CD8-positive, alpha-beta memory T cell (primary cell): ENCODE data around the gene MYO5B. TPM values are rescaled to one million over a fixed set of nuclear protein-coding genes. Genes with fewer than 3 reads are reported as not detected.

Source experiments
- CTCF ChIA-PET: fragments of 350-600 bp; sonication (Branson Sonifier 250); formaldehyde crosslinking; loops from one replicate; lab custom pipeline; 2021; ENCODE audit warnings: antibody characterized with exemption; lab: Charles Lee
- POLR2A ChIA-PET: fragments of 350-600 bp; sonication (Branson Sonifier 250); formaldehyde crosslinking; loops from one replicate; lab custom pipeline; 2021; ENCODE audit warnings: antibody characterized with exemption; lab: Charles Lee
- DNase-seq, 5 donors: peaks; one replicate each; pipeline versions ENCODE4 v3.0.0 to v3.0.0-alpha.2; 2020 to 2022; ENCODE audit warnings: mixed read lengths in 1 of 5
- H3K27ac ChIP-seq: one replicate; pipeline ENCODE4 v1.7.0; 2013; ENCODE audit warnings: low read depth, mild to moderate bottlenecking, low read length, moderate library complexity
- H3K27me3 ChIP-seq: 2 replicates; pipeline ENCODE4 v1.7.0; 2013; ENCODE audit warnings: low read length, mild to moderate bottlenecking; ENCODE audit not compliant: insufficient read depth, poor library complexity, severe bottlenecking
- H3K36me3 ChIP-seq: 2 replicates; pipeline ENCODE4 v1.7.0; 2013; ENCODE audit warnings: mild to moderate bottlenecking, low read length, moderate library complexity; ENCODE audit not compliant: insufficient read depth
- H3K4me1 ChIP-seq: 2 replicates; pipeline ENCODE4 v1.7.0; 2013; ENCODE audit warnings: mild to moderate bottlenecking, low read length, moderate library complexity; ENCODE audit not compliant: insufficient read depth
- H3K4me3 ChIP-seq: 2 replicates; pipeline ENCODE4 v1.7.0; 2013; ENCODE audit warnings: mild to moderate bottlenecking, low read length
- H3K9me3 ChIP-seq: 2 replicates; pipeline ENCODE4 v1.7.0; 2013; ENCODE audit warnings: mild to moderate bottlenecking, low read length
- H3K27ac Mint-ChIP-seq, 8 donors: one replicate each; pipeline ENCODE4 v1.8.0; 2020 to 2021; ENCODE audit warnings: mixed read lengths in 8 of 8, mild to moderate bottlenecking in 6 of 8, inconsistent platforms in 3 of 8, moderate library complexity in 3 of 8
- H3K27me3 Mint-ChIP-seq, 2 donors: one replicate each; pipeline ENCODE4 v1.8.0; 2020 to 2021; ENCODE audit warnings: mixed read lengths in 2 of 2, mild to moderate bottlenecking in 1 of 2, moderate library complexity in 1 of 2
- H3K36me3 Mint-ChIP-seq, 3 donors: one replicate each; pipeline ENCODE4 v1.8.0; 2020 to 2021; ENCODE audit warnings: mixed read lengths in 3 of 3, inconsistent platforms in 1 of 3, mild to moderate bottlenecking in 1 of 3
- H3K4me1 Mint-ChIP-seq, 3 donors: one replicate each; pipeline ENCODE4 v1.8.0; 2020 to 2021; ENCODE audit warnings: mixed read lengths in 3 of 3, inconsistent platforms in 1 of 3, mild to moderate bottlenecking in 1 of 3
- H3K4me3 Mint-ChIP-seq, 7 donors: one replicate each; pipeline ENCODE4 v1.8.0; 2020 to 2021; ENCODE audit warnings: mixed read lengths in 7 of 7, mild to moderate bottlenecking in 6 of 7, moderate library complexity in 4 of 7, inconsistent platforms in 2 of 7
- H3K9me3 Mint-ChIP-seq, 5 donors: one replicate each; pipeline ENCODE4 v1.8.0; 2020 to 2022; ENCODE audit warnings: mixed read lengths in 5 of 5, mild to moderate bottlenecking in 3 of 5, moderate library complexity in 2 of 5, inconsistent platforms in 1 of 5
- polyA plus RNA-seq: library from polyadenylated mRNA; unstranded; fragments of 300-500 nt; fragmentation: Illumina TruSeq; gene quantifications from one replicate; pipeline ENCODE4 v1.2.3, GENCODE V29; 2021
- total RNA-seq, 2 experiments: library from RNA; stranded (reverse); gene quantifications; one replicate each; pipeline ENCODE4 v1.2.3, GENCODE V29; 2021

Gene MYO5B
- total and polyA plus RNA-seq, 3 experiments from 2014 or later = 0.07 to 0.11 TPM; not detected in 1

DNA sequence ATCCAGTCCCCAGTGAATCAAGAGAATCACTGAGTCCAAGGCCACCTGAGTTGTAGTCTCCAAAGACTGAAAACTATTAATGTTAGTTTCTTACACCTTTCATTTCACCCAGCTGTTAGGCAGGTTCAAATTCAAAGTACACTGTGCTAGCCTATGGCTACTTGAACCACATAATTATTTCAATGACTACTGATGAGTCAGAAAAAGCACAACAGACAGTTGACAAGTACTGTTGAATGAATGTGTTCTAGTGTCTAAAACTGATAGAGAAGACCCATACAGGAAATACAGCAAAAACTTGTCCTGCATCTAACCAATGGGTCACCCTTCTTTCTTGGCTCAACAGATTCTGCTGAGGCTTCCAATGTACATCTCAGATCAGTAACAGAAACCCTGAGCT, 160.9 kb downstream of the MYO5B start:
- POLR2A ChIA-PET = no interaction called here
- H3K4me1 ChIP-seq = no peaks in the 10 kb centered on the region
- CTCF ChIA-PET = no interaction called here

GRCh38 chr18:50033004-50033403, 161.9 kb downstream of the MYO5B start:
- no peak overlapping the region for H3K27ac ChIP-seq
- ChIA-PET POLR2A (no interaction called here), CTCF (no interaction called here)
- Mint-ChIP-seq H3K4me1 (no peaks in the 10 kb centered on the region), H3K27me3 (peaks cover 6 to 37% of the 10 kb centered on the region in 2 donors), H3K4me3 (no peak overlapping the region), H3K27ac (no peak overlapping the region), H3K36me3 (peaks cover 0 to 1% (median 0%) of the 10 kb centered on the region in 3 donors), H3K9me3 (no peaks in the 10 kb centered on the region)
- no peaks in the 10 kb centered on the region for H3K36me3 ChIP-seq
- no peak overlapping the region for H3K4me3 ChIP-seq
- H3K9me3 ChIP-seq = no peaks in the 10 kb centered on the region
- H3K27me3 ChIP-seq = no peaks in the 10 kb centered on the region
- H3K4me1 ChIP-seq = no peaks in the 10 kb centered on the region
- DNase-seq = no peak

More for the DNA sequence above, 160.9 kb downstream of the MYO5B start:
- Mint-ChIP-seq H3K36me3 (peaks cover 0 to 1% (median 0%) of the 10 kb centered on the region in 3 donors), H3K27ac (no peak overlapping the region), H3K27me3 (peaks cover 6 to 39% of the 10 kb centered on the region in 2 donors), H3K4me1 (no peaks in the 10 kb centered on the region), H3K9me3 (no peaks in the 10 kb centered on the region), H3K4me3 (no peak overlapping the region)
- Histone ChIP-seq H3K36me3 (no peaks in the 10 kb centered on the region), H3K9me3 (no peaks in the 10 kb centered on the region), H3K27me3 (no peaks in the 10 kb centered on the region), H3K4me3 (no peak overlapping the region), H3K27ac (no peak overlapping the region)
- DNase-seq = no peak

DNA sequence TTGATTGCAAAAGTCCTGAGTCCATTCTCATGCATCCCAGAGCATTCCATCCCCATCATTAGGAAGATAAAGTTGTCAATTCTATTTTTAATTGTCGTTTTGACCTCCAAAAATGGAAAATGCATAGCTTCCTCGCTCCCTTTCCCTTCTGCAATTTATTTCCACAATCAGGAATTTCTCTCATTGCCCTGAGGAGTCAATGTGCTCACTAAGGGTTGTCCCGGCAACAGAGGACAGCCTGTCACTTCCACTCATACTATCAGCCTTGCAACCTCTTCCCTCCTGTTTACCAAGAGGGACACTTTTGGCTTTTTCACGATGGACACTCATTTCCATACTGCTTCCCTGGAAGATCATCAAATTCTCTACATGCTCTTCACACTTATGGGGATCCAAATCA, 164.8 kb downstream of the MYO5B start:
- DNase-seq = no peak
- Histone ChIP-seq H3K4me3 (no peak overlapping the region), H3K27me3 (no peaks in the 10 kb centered on the region), H3K9me3 (no peaks in the 10 kb centered on the region), H3K36me3 (no peaks in the 10 kb centered on the region), H3K27ac (no peak overlapping the region), H3K4me1 (no peaks in the 10 kb centered on the region)
- ChIA-PET CTCF (no interaction called here), POLR2A (no interaction called here)
- peaks cover 13 to 39% of the 10 kb centered on the region in 2 donors for H3K27me3 Mint-ChIP-seq
- no peak overlapping the region for H3K4me3 Mint-ChIP-seq
- H3K9me3 Mint-ChIP-seq = peaks cover 0 to 6% (median 0%) of the 10 kb centered on the region in 5 donors
- no peak overlapping the region for H3K27ac Mint-ChIP-seq
- no peaks in the 10 kb centered on the region for H3K4me1 Mint-ChIP-seq
- H3K36me3 Mint-ChIP-seq = peaks cover 0 to 1% (median 0%) of the 10 kb centered on the region in 3 donors

- no peaks in the 10 kb centered on the region for H3K4me1 Mint-ChIP-seq
- no peaks in the 10 kb centered on the region for H3K4me1 ChIP-seq
These were observed 167.0 kb downstream of the MYO5B start for GRCh38 chr18:50027996-50028395.

GRCh38 chr18:50024466-50024865, 170.5 kb downstream of the MYO5B start:
- Mint-ChIP-seq H3K4me1 (no peaks in the 10 kb centered on the region), H3K27me3 (peaks cover 15 to 47% of the 10 kb centered on the region in 2 donors), H3K36me3 (no peaks in the 10 kb centered on the region), H3K9me3 (peaks cover 0 to 7% (median 0%) of the 10 kb centered on the region in 5 donors), H3K27ac (no peak overlapping the region), H3K4me3 (no peak overlapping the region)
- DNase-seq = no peak
- POLR2A ChIA-PET = no interaction called here
- no peaks in the 10 kb centered on the region for H3K4me1 ChIP-seq
- CTCF ChIA-PET = interaction anchor here (1.0 kb wide), 1 partner anchor 333 kb away, joined by 4 read pairs; no protein-coding TSS in a partner anchor
- no peak overlapping the region for H3K27ac ChIP-seq
- no peaks in the 10 kb centered on the region for H3K9me3 ChIP-seq
- no peaks in the 10 kb centered on the region for H3K36me3 ChIP-seq
- H3K4me3 ChIP-seq = no peak overlapping the region
- no peaks in the 10 kb centered on the region for H3K27me3 ChIP-seq

More at GRCh38 chr18:50027996-50028395, 167.0 kb downstream of the MYO5B start:
- Histone ChIP-seq H3K27ac (no peak overlapping the region), H3K27me3 (no peaks in the 10 kb centered on the region), H3K9me3 (no peaks in the 10 kb centered on the region), H3K36me3 (no peaks in the 10 kb centered on the region), H3K4me3 (no peak overlapping the region)
- peaks cover 0 to 7% (median 0%) of the 10 kb centered on the region in 5 donors for H3K9me3 Mint-ChIP-seq
- CTCF ChIA-PET = interaction anchor here (1.5 kb wide), 1 partner anchor 10 kb away, joined by 3 read pairs; no protein-coding TSS in a partner anchor
- POLR2A ChIA-PET = no interaction called here
- no peak overlapping the region for H3K4me3 Mint-ChIP-seq
- no peaks in the 10 kb centered on the region for H3K36me3 Mint-ChIP-seq
- H3K27me3 Mint-ChIP-seq = peaks cover 16 to 42% of the 10 kb centered on the region in 2 donors
- no peak for DNase-seq
- H3K27ac Mint-ChIP-seq = no peak overlapping the region

- Mint-ChIP-seq H3K4me3 (no peak overlapping the region), H3K27ac (no peak overlapping the region), H3K4me1 (no peaks in the 10 kb centered on the region), H3K27me3 (peaks cover 18 to 61% of the 10 kb centered on the region in 2 donors), H3K9me3 (peaks cover 0 to 7% (median 0%) of the 10 kb centered on the region in 5 donors), H3K36me3 (no peaks in the 10 kb centered on the region)
- Histone ChIP-seq H3K9me3 (no peaks in the 10 kb centered on the region), H3K36me3 (no peaks in the 10 kb centered on the region), H3K27ac (no peak overlapping the region), H3K4me1 (no peaks in the 10 kb centered on the region), H3K27me3 (no peaks in the 10 kb centered on the region), H3K4me3 (no peak overlapping the region)
- POLR2A ChIA-PET = no interaction called here
- no peak for DNase-seq
- CTCF ChIA-PET = no interaction called here
These were observed 172.0 kb downstream of the MYO5B start for GRCh38 chr18:50022985-50023384.

- no peak overlapping the region for H3K4me3 ChIP-seq
- H3K27ac ChIP-seq = no peak overlapping the region
- DNase-seq = no peak
- ChIA-PET POLR2A (no interaction called here), CTCF (interaction anchor here (0.7 kb wide), 1 partner anchor 674 kb away, joined by 3 read pairs; no protein-coding TSS in a partner anchor)
- Mint-ChIP-seq H3K27me3 (peaks cover 9 to 19% of the 10 kb centered on the region in 2 donors), H3K4me1 (no peaks in the 10 kb centered on the region), H3K27ac (no peak overlapping the region), H3K9me3 (no peaks in the 10 kb centered on the region), H3K36me3 (no peaks in the 10 kb centered on the region), H3K4me3 (no peak overlapping the region)
- no peaks in the 10 kb centered on the region for H3K4me1 ChIP-seq
- no peaks in the 10 kb centered on the region for H3K27me3 ChIP-seq
- no peaks in the 10 kb centered on the region for H3K9me3 ChIP-seq
- no peaks in the 10 kb centered on the region for H3K36me3 ChIP-seq
These were observed 180.3 kb downstream of the MYO5B start for GRCh38 chr18:50014606-50015005.

DNA sequence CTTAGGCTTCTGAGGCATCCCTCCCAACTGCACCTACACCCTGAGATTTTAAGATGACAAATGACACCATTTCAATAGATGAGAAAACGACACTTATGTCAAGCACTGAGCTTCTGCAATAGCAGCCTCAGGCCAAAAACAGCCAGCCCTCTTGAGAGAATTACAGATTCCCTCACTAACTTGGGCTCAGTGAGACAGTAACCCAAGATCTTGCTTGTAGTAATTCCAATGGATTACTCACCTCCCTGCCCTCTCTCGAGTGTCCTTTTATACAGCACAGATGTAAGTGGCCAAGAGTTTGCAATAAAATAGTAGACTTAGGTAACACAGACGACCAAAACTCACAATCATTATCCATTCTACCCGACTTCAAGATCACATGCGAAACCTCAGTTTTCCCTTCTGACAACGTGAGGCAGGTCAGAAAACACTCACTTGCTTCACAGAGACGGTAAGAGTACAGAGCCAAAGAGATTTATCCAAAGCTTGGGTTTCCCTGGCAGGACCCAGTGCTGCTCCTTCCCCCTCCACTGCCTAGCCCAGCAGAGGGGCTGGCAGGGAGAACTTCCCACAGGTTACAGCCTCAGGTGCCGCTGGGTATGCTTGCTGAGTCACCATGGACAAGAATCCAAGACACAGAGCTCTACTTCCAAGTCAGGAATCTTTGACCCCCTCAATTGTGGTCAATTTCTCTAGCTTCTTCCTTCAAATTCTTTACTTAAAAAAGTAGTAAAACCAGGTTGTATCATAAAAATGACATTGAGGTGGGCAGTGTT, 181.4 kb downstream of the MYO5B start:
- Histone ChIP-seq H3K36me3 (no peaks in the 10 kb centered on the region), H3K4me3 (no peak overlapping the region), H3K9me3 (no peaks in the 10 kb centered on the region), H3K4me1 (no peaks in the 10 kb centered on the region), H3K27me3 (no peaks in the 10 kb centered on the region), H3K27ac (no peak overlapping the region)
- no peak for DNase-seq
- H3K4me3 Mint-ChIP-seq = no peak overlapping the region
- CTCF ChIA-PET = no interaction called here
- no peaks in the 10 kb centered on the region for H3K9me3 Mint-ChIP-seq
- no peaks in the 10 kb centered on the region for H3K4me1 Mint-ChIP-seq
- H3K36me3 Mint-ChIP-seq = no peaks in the 10 kb centered on the region
- H3K27me3 Mint-ChIP-seq = peaks cover 5 to 9% of the 10 kb centered on the region in 2 donors
- H3K27ac Mint-ChIP-seq = no peak overlapping the region
- POLR2A ChIA-PET = no interaction called here
